NCI-H2107 treated with DMSO at 0.1 percent for 48 hours (cell line): ENCODE measurements around the gene PSMB8.
"Not testable (repeated sequence)": the region's sequence is repeated elsewhere in the genome, so short reads cannot be mapped to it uniquely, and the experiment has no call there.

Experiments used
- DNase-seq: peaks from one replicate; lab custom pipeline; 2025; ENCODE audit not compliant: unreplicated experiment; lab: John Stamatoyannopoulos, UW

PSMB8 gene

DNA sequence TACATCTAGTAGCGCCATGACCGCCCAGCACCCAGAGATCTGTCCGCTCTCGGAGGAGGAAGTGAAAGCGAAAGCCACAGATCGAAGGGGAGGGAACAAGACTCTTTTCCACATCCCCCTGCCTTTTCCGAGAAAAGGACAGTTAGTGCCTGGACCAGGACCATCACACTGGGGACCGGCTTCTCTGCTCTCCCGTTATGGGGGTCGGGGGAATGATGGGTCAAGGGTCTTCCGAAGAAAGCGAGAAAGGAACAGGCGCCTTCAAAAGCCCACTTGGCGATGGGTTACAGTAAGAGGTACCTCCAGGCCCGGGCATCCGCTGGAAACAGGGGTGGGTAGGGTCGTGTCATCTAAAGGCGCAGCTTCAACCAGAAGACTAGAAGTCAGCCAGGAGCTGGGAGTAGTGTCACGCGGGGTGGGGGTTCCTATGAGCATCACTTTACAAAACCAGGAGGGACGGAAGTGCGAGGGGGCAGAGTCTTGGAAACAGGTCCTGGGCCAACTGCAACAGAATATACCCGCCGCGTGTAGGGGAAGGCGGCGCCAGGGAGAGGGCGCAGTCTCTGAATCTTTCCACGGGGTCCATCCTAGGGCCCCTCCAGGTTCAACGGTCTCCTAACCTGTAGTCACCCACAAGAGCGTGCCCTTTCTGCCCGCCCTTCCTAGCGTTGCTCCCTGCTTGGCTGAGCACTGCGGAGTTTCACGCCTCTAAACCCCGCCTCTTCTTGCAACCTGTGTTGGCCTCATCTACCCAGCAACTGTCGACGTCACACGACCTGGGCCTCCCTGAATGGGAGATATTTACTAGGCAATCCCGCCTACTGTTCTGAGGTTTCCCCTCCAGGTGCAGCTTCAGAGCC is at the start of gene PSMB8:
TSS of gene PSMB8 (minus strand) at position 69 of the 860 bp plus-strand sequence. CDS start at position 18, 51 bp downstream.
- DNase-seq = peak; percentile 85

DNA sequence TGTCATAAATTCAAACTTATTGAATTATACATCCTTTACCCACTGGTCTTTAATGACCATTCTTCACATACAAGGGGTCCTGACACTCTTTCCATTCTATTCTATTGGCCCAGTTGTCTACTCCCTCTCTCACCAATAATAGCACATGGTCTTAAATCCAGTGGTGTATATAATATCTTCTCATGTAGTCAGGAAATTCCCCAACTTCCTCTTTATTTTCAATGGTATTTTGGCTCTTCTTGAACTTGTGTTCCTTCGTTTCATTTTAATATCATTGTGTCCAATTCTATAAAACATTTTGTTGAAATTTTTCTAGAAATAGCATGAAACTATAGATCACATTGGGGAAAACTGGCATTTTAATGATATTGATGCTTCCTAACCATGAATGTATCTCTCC is 47.0 kb upstream of the PSMB8 start:
- no peak for DNase-seq

DNA sequence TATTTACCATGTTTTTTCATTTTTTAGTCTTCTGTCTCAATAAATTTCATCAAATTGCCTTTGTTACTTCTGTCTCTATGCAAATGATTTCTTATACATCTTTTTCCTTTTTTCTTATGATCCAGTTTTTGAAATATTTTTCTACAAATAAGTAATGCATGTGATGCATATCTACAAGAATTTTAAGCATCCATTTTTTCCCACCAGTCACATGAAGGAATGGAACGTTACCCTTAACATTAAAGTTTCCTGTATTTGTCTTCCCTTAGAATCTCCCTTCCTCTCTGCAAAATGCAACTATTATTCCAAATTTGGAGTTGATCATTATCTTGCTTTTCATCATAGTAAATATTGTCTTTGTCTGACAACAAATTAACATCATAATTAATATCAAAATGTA is 45.7 kb upstream of the PSMB8 start:
- DNase-seq = no peak

- DNase-seq = no peak
These were observed 44.7 kb upstream of the PSMB8 start for GRCh38 chr6:32888576-32888975.

DNA sequence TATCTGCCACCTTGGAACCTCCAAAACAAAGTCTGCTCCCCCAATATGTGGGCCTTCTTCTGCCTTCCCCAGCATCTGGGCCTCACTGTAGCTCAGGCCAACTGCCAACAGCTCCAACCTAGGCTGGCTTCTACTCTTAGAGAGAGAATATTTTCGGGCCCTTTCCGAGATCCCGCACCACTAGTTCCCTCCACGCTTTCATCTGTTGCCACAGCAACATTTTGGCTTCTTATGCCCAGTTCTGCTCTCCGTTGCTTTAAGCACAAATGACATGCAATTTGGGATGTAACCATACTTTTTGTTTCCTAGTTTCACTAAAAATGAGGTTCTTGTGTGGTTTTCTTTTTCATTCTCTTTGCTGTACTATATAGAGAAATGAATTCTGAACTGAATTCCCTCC is 43.8 kb upstream of the PSMB8 start:
- DNase-seq = no peak

- DNase-seq = no peak
These were observed 43.0 kb upstream of the PSMB8 start for GRCh38 chr6:32886681-32887383.

GRCh38 chr6:32885698-32886286 is 41.9 kb upstream of the PSMB8 start:
- DNase-seq = peak; percentile 7

- DNase-seq = peak; percentile 35
These were observed 39.9 kb upstream of the PSMB8 start for GRCh38 chr6:32883789-32884188.

DNA sequence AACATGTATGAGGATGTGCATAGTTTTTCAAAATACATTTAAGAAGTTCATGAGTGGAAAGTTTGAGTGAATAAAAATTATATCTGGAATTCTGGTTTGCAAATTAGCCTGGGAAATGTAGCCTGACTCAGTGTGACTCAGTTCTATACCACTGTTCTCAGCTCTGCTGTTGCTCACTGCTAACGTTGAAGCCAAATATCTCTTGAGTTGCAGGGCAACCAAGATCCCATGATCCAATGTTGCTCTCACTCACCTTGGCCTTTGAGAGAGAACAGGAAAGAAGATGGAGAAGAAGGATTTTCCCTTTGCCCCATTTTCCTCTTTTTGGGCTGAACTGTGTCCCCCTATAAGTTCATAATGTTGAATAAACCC is 39.0 kb upstream of the PSMB8 start:
- no peak for DNase-seq

DNA sequence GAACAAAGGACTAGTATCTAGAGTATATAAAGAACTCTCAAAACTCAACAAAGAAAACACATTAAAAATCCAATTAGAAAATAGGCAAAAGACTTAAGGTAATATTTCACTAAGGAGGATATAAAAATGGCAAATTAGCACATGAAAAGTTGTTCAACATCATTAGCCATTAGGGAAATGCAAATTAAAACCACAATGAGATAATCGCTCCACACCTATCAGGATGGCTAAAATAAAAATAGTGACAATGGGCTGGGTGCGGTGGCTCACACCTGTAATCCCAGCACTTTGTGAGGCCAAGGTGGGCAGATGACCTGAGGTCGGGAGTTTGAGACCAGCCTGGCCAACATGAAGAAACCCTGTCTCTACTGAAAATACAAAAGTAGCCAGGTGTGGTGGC is 37.1 kb upstream of the PSMB8 start:
- not testable (repeated sequence) for DNase-seq

- no peak for DNase-seq
These were observed 35.8 kb upstream of the PSMB8 start for GRCh38 chr6:32879691-32880090.

GRCh38 chr6:32876603-32877002 is 32.8 kb upstream of the PSMB8 start:
- DNase-seq = no peak

DNA sequence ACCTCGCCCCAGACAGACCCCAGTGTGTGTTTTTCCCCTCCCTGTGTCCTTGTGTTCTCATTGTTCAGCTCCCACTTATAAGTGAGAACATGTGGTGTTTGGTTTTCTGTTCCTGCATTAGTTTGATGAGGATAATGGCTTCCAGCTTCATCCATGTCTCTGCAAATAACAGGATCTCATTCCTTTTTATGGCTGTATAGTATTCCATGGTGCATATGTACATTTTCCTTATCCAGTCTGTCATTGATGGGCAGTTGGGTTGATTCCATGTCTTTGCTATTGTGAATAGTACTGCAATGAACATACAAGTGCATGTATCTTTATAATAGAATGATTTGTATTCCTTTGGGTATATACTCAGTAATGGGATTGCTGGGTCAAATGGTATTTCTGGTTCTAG is 30.1 kb upstream of the PSMB8 start:
- not testable (repeated sequence) for DNase-seq

- DNase-seq = peak; percentile 32
These were observed 24.5 kb upstream of the PSMB8 start for GRCh38 chr6:32868257-32868788.

- DNase-seq = no peak
These were observed 23.9 kb upstream of the PSMB8 start for GRCh38 chr6:32867554-32868256.

GRCh38 chr6:32867022-32867477 is 23.2 kb upstream of the PSMB8 start:
- DNase-seq = no peak

GRCh38 chr6:32865724-32866443 is 22.0 kb upstream of the PSMB8 start:
- no peak for DNase-seq

GRCh38 chr6:32862725-32863124 is 18.9 kb upstream of the PSMB8 start:
- DNase-seq = no peak

DNA sequence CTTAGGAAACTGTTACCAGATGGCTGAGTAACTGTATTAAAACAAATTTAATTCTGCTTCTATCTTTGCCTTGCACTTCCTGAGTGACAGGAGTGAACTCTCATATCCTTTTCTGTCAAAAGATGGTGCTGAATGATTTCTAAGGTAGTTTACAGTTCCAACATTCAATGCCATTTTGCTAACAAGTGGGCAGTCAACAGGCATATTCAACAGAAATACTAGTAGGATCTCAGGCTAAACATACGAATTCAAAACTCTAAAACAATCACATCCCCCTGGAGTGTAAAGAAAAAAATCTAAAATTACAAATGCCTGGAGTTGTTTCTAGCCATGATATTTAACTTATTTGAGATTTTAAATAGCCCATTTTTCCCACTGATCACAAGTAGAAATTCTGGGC is 16.8 kb upstream of the PSMB8 start:
- no peak for DNase-seq

DNA sequence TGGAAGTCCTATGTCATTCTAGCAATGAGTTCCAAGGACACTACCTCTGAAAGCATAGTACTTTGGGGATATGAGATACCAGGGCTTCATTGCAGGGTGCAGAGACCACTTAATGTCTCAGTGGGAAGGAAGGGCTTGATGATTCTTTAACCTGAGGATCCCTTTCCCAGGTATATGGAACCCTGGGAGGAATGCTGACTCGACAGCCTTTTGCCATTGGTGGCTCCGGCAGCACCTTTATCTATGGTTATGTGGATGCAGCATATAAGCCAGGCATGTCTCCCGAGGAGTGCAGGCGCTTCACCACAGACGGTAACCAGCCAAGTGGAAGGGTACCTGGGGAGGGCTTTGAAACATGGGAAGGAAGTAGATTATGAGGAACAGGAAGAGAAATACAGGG is 14.3 kb upstream of the PSMB8 start:
- no peak for DNase-seq
